Mucosa of descending colon (tissue), 3 donors: ENCODE results near the gene BCL2. TPM values are rescaled to one million over a fixed set of nuclear protein-coding genes. Genes with fewer than 3 reads are reported as not detected.
A peak's percentile ranks its signal among the peaks of the same experiment; 100 is the strongest.

Experiments
- ATAC-seq: fragments of 200-7000 bp; cut with Tn5 transposase; one replicate; pipeline ENCODE4 v1.9.1; 2020; ENCODE audit warnings: mild to moderate bottlenecking, moderate library complexity
- DNase-seq, 3 donors: peaks; one replicate each; pipeline ENCODE4 v3.0.0-alpha.2; 2020
- H3K36me3 ChIP-seq: fragments of 200-600 bp; one replicate; pipeline ENCODE4 v1.8.0; 2021; ENCODE audit warnings: low read depth, mild to moderate bottlenecking
- H3K4me1 ChIP-seq: fragments of 200-600 bp; one replicate; pipeline ENCODE4 v1.8.0; 2021; ENCODE audit warnings: low read depth, mild to moderate bottlenecking
- H3K4me3 ChIP-seq: fragments of 200-600 bp; one replicate; pipeline ENCODE4 v1.8.0; 2021; ENCODE audit warnings: mild to moderate bottlenecking
- H3K9me3 ChIP-seq: fragments of 200-600 bp; one replicate; pipeline ENCODE4 v1.8.0; 2021; ENCODE audit warnings: mild to moderate bottlenecking
- intact Hi-C, 2 donors: fragments of 100-400 bp; cut with DNase I in 1 of 2; cut with micrococcal nuclease in 1 of 2; formaldehyde crosslinking; loops; one replicate each; pipeline versions ENCODE4 v1.11.0 to v1.11.1; 2022; cut with DNase I, micrococcal nuclease
- total RNA-seq, 3 donors: library from RNA; stranded (reverse); fragmentation: NEBNext Ultra II Directional in 2 of 3; extraction: Animal tissue kit (Norgen Biotek cat#: 25700) in 2 of 3; gene quantifications; one replicate each; pipeline versions ENCODE4 v1.2.1 to v1.2.4, GENCODE V29; 2021 to 2023
- TF ChIP-seq, protein P1 (sequence below): fragments of 200-600 bp; IDR thresholded peaks from one replicate; pipeline ENCODE4 v1.8.0; 2022; ENCODE audit warnings: antibody characterized with exemption, mild to moderate bottlenecking
- donor health status: DM: no; HTN: no; CAD: no; lungs with moderate emphysema.
- donor health status: DM: no; HTN: no; CAD: no.
- donor health status: DM: no; HTN: yes; CAD: no.

BCL2 gene
- total RNA-seq, 3 donors from 2014 or later, result 17.7 to 25.7 (median 20.5) TPM

DNA sequence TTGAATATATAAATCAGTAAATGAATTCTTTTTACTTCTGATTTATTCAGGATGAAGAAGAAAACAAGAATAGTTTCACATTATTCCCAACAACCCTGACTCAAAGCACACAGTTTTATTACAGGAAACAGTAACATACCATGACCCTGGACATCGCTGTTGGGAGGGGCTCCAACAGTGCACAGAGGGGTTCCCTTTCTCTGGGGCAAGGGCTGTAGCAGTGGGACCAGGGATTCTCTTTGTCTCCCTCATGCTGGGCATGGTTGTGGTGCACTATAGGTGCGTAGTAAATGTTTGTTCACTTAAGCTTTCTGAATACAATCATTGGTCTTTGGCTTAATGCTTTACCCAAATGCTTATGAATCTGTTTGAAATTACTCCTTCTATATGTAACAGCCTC is 189.4 kb downstream of the BCL2 start:
- TF ChIP-seq, protein P1, sequence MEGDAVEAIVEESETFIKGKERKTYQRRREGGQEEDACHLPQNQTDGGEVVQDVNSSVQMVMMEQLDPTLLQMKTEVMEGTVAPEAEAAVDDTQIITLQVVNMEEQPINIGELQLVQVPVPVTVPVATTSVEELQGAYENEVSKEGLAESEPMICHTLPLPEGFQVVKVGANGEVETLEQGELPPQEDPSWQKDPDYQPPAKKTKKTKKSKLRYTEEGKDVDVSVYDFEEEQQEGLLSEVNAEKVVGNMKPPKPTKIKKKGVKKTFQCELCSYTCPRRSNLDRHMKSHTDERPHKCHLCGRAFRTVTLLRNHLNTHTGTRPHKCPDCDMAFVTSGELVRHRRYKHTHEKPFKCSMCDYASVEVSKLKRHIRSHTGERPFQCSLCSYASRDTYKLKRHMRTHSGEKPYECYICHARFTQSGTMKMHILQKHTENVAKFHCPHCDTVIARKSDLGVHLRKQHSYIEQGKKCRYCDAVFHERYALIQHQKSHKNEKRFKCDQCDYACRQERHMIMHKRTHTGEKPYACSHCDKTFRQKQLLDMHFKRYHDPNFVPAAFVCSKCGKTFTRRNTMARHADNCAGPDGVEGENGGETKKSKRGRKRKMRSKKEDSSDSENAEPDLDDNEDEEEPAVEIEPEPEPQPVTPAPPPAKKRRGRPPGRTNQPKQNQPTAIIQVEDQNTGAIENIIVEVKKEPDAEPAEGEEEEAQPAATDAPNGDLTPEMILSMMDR, result no peak
- Histone ChIP-seq H3K36me3 (no peaks in the 10 kb centered on the region), H3K4me3 (no peak overlapping the region), H3K9me3 (no peaks in the 10 kb centered on the region), H3K4me1 (peaks cover 19% of the 10 kb centered on the region)
- intact Hi-C loops, result loop anchor here (5.0 kb wide), 1 partner anchor 192 kb away; no protein-coding TSS in a partner anchor
- DNase-seq (no peak), ATAC-seq (peak; percentile 6)

DNA sequence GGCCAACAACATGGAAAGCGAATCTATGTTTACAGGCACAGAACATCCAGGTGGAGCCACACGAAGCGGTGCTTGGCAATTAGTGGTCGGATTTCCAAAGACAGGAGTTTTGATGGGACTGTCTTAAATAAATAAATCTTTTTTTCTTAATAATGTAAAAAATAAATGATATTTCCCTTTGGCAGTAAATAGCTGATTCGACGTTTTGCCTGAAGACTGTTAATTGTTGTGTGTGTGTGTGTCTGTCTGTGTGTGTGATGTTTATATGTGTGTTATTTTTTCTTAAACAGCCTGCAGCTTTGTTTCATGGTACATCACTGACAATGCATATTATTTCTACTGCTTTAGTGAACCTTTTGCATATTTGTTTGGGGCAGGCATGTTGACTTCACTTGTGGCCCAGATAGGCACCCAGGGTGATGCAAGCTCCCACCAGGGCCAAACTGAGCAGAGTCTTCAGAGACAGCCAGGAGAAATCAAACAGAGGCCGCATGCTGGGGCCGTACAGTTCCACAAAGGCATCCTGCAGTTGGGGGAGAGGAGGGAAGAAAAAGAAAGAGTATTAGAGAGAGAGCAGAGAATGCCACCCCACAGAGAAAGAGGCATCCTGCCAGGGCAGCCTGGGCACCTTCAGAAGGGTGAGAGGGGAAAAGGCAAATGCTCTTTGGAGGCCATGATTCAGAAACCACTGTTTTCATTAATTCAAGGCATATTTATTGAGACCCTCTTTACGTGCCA is 191.2 kb downstream of the BCL2 start:
- DNase-seq, result no peak
- intact Hi-C loops, result loop anchor here in 1 of 2 donors (5.0 kb wide), 1 partner anchor 204 kb away; no protein-coding TSS in a partner anchor
- Histone ChIP-seq H3K4me1 (peaks cover 19% of the 10 kb centered on the region), H3K4me3 (no peak overlapping the region), H3K36me3 (no peaks in the 10 kb centered on the region), H3K9me3 (no peaks in the 10 kb centered on the region)
- ATAC-seq, result no peak
- TF ChIP-seq, protein P1, result no peak

DNA sequence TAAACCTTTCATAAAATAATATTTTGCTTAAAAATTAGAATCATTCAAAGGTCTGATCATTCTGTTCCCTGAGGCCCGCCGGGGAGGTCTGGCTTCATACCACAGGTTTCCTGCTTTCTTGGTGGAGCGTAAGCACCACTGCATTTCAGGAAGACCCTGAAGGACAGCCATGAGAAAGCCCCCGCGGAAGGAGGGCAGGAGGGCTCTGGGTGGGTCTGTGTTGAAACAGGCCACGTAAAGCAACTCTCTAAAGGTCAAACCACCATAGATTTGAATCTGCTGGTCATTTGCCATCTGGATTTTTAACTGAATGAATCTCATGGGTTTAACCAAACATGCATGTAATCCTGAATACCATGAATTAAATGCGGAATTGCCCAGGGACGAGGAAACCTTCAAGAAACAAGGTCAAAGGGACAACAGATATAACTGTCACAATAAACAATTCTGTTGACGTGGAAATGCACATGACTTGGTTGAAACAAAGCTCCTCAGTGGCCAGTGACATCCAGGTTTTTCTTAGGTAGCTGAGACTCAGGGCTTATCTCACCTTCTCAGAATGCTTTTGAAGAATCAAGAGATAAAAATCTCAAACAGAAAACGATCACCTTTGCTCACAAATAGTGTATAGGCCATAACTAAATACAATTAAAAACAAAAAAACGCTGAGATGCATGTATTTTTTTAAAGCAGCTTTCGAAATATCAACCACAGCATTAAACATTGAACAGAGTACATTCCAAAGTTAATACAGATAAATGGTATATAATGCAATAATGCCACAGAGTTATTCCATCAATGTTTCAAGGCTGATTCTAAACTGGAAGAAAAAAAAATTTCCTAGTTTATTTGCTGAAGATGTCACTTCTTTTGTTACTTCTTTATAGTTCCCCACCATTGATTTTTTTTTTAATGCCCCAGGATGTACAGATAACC is 193.2 kb downstream of the BCL2 start:
- H3K9me3 ChIP-seq, result no peaks in the 10 kb centered on the region
- TF ChIP-seq, protein P1, result no peak
- intact Hi-C loops, result loop anchor here in 1 of 2 donors (5.0 kb wide), 1 partner anchor 206 kb away; no protein-coding TSS in a partner anchor
- no peaks in the 10 kb centered on the region for H3K36me3 ChIP-seq
- peaks cover 5% of the 10 kb centered on the region for H3K4me1 ChIP-seq
- DNase-seq (no peak), ATAC-seq (no peak)
- no peak overlapping the region for H3K4me3 ChIP-seq

DNA sequence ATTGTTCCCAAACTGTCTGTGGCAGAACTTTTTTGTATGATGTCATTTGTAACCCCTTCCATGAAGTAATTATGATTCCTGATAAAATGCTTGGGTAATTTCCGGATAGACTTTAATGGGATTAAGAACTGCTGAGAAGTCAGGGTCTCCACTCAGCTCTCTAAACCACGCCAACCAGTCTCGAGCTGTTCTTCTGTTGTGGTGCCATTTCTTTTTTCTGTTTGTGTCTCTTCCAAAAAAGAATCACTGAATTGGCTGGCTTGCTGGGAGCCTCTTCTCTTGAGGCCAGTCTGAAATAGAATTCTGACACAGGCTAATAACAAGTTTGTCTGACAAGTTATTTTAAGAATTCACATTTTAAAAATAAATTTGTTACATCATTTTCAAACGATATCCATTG is 198.9 kb downstream of the BCL2 start:
- ATAC-seq (no peak), DNase-seq (no peak)
- Histone ChIP-seq H3K36me3 (no peaks in the 10 kb centered on the region), H3K4me1 (no peaks in the 10 kb centered on the region), H3K9me3 (no peaks in the 10 kb centered on the region), H3K4me3 (no peak overlapping the region)
- intact Hi-C loops, result no loop called here
- TF ChIP-seq, protein P1, result no peak

DNA sequence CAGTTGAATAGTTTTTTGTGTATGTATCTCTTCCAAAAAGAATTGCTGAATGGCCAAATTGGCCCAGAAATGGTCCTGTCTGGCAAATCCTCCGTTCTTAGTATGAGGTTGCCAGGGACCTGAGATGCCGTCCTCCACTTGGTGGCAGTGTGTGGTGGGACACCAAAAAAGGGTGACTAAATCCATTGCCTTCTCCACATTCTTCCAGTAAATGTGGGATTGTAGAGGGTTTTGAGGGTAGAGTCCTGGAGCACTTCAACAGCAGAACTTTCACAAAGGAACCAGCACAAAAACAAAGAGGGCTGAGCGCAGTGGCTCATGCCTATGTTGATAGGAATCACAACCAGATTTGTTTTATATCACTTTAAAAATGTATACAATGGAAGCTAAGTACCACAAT is 199.9 kb downstream of the BCL2 start:
- no peaks in the 10 kb centered on the region for H3K9me3 ChIP-seq
- ATAC-seq (peak; percentile 72), DNase-seq (peak in 1 of 3 donors; percentile 65)
- intact Hi-C loops, result no loop called here
- H3K4me1 ChIP-seq, result no peaks in the 10 kb centered on the region
- H3K36me3 ChIP-seq, result no peaks in the 10 kb centered on the region
- TF ChIP-seq, protein P1, result no peak
- H3K4me3 ChIP-seq, result no peak overlapping the region
